Brain pericyte (primary cell): ENCODE measurements around the gene ENTPD1.
A peak's percentile ranks its signal among the peaks of the same experiment; 100 is the strongest.
"Not testable (repeated sequence)": the region's sequence is repeated elsewhere in the genome, so short reads cannot be mapped to it uniquely, and the experiment has no call there.

Experiments
- DNase-seq: peaks from one replicate; pipeline ENCODE4 v3.0.0-alpha.2; 2012; ENCODE audit warnings: low read depth, low spot score

Gene ENTPD1

DNA sequence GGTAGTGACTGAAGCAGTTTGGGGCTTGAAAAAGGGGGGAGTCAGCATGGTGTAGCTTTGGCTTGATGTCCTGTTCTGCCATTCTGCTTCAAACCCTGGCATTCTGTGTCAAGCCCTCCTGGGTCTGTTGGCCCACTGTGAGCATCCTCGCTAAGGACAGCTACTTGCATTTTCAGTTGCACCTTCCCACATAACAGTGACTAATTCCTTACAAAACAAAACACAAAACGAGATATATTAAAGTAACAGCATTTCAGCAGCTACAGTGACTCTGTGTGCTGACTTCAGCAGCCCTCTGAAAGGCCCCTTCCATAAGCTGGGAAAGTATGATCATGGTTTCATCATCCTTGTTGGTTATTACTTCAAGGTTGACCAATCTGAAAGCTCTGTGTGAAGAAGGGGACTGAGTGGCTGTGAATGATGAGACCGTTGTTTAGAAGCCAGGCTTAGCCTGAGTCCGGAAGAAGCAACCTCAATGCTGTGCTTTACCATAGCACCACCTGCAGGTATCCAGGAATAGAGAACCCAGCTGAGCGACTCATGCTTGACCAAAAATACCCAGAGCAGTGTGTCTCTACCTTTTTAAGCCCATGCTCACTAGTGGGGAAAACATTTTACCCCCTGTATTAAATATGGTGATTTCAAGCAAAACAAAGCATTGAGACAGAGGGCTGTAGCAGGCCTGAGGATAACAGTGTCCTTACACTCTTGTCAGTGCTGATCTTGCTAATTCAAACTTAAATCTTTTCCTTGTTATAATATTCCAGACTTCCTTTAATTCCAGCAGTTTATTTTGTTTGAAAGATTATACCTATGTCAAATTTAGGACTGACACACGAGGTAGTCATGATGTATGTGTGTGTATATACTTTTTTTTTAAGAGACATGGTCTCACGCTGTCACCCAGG, 109.2 kb downstream of the ENTPD1 start:
- no peak for DNase-seq

DNA sequence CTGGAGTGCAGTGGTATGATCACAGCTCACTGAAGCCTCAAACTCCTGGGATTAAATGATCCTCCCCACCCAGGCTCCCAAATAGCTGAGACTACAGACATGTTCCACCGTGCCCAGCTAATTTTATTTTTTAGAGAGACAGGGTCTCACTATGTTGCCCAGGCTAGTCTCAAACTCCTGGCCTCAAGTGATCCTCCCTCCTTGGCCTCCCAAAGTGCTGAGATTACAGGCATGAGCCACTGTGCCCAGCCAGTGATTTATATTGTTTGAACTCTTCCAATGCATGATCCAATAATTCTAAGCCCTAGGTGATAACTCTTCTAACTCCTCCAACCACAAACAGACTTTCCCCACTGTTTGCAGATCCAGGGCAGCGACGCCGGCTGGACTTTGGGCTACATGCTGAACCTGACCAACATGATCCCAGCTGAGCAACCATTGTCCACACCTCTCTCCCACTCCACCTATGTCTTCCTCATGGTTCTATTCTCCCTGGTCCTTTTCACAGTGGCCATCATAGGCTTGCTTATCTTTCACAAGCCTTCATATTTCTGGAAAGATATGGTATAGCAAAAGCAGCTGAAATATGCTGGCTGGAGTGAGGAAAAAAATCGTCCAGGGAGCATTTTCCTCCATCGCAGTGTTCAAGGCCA, 110.0 kb downstream of the ENTPD1 start:
- no peak for DNase-seq

DNA sequence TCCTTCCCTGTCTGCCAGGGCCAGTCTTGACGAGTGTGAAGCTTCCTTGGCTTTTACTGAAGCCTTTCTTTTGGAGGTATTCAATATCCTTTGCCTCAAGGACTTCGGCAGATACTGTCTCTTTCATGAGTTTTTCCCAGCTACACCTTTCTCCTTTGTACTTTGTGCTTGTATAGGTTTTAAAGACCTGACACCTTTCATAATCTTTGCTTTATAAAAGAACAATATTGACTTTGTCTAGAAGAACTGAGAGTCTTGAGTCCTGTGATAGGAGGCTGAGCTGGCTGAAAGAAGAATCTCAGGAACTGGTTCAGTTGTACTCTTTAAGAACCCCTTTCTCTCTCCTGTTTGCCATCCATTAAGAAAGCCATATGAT, 110.5 kb downstream of the ENTPD1 start:
- DNase-seq, result no peak

DNA sequence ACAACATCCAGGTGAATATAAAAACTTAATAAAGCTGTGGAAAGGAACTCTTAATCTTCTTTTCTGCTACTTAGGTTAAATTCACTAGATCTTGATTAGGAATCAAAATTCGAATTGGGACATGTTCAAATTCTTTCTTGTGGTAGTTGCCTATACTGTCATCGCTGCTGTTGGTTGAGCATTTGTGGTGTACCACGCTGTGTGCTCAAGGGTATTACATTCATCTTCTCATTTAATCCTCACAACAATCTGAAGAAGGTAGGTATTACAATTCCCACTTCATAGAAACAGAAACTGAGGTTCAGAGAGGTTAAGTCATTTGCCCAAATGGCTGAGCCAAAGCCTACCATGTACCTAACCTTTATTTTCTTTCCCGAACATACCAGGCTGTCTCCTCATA, 111.9 kb downstream of the ENTPD1 start:
- DNase-seq, result no peak

DNA sequence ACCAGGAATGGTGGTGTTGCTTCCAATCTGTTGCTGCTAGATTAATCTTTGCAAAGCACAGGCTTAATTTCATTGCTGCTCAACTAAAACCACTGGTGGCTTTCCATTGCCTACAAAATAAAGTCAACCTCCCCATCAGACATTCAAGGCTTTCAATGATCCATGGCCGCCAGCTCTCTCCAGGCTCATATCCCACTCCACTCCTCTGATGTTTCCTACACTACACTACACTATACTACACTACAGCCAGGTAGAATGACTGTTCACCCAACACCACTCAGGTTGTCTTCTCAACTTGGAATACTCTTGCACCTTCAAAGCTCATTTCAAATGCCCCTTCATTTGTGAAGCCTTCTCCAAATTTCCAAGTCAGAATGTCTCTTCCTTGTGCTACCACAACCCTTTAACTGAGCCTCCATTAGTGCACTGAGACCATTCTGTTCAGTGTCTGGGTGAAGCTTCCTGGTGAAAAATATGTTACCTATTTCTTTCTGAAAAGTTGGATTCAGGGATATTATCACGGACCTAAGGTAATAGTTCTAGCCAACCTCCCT, 116.3 kb downstream of the ENTPD1 start:
- DNase-seq, result no peak

DNA sequence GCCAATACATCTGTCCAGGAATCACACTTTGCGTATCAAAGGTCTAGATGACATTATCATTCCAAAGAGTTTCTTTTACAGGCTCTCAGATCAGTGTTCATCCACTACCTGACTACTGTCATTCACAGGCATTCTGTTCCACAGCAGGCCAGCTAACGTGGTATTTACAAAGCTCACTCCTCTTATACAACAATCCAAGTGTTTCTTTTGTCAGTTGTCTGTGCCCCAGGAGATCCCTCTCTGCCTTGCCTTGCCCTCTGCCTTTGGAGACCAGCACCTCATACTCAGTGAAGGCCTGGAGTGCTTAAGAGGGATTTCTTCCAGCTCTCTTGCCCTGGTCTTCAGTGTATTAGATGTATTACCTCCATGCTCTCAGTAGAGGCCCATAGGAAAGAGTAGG, 117.2 kb downstream of the ENTPD1 start:
- DNase-seq, result no peak

DNA sequence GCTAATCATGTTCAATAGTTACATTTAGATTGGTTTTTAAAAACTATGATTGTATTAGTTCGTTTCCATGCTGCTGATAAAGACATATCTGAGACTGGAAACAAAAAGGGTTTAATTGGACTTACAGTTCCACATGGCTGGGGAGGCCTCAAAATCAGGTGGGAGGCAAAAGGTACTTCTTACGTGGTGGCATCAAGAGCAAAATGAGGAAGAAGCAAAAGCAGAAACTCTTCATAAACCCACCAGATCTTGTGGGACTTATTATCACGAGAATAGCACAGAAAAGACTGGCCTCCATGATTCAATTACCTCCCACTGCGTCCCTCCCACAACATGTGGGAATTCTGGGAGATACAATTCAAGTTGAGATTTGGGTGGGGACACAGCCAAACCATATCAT, 117.7 kb downstream of the ENTPD1 start:
- DNase-seq, result no peak

DNA sequence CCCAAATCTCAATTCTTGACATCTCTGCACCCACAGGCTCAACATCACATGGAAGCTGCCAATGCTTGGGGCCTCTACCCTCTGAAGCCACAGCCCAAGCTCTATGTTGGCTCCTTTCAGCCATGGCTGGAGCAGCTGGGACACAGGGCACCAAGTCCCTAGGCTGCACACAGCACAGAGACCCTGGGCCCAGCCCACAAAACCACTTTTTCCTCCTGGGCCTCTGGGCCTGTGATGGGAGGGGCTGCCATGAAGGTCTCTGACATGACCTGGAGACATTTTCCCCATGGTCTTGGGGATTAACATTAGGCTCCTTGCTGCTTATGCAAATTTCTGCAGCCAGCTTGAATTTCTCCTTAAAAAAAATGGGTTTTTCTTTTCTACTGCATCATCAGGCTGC, 118.8 kb downstream of the ENTPD1 start:
- DNase-seq, result not testable (repeated sequence)

DNA sequence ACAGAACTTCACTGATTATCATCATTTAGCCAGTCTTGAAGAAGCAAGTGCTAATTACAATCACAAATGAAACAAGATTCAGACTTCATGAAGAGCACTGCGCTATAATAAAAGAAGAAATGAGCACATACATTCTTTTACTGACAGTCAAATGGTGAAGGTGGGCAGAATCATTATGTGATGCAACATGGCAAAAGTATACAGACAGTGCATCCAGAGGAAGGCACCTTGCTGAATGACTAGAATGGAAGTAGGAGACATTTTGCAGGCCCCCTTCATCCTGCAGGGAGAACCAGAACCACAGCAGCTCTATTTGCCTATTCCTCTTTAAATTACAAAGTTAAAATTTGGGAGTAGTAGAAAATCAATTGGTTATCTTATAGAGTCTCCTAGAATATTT, 120.8 kb downstream of the ENTPD1 start:
- DNase-seq, result no peak

DNA sequence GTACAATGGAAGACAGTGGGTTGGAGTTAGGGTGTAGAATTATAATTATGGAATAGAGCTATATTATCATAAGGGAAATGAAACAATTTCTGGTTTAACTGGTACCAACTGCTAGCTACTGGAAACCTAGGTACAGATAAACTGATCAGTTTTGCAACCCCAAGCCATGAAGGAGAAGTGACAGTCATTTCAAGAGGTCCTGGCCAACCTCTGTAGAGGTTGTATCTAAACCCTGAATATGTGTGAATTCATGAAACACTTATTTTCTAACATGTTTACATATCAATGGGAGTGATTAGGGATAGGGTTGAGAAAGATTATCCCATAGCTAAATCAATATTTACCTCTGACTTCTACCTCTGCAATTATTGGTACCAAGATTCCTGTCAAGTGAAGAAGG, 121.9 kb downstream of the ENTPD1 start:
- DNase-seq, result no peak

DNA sequence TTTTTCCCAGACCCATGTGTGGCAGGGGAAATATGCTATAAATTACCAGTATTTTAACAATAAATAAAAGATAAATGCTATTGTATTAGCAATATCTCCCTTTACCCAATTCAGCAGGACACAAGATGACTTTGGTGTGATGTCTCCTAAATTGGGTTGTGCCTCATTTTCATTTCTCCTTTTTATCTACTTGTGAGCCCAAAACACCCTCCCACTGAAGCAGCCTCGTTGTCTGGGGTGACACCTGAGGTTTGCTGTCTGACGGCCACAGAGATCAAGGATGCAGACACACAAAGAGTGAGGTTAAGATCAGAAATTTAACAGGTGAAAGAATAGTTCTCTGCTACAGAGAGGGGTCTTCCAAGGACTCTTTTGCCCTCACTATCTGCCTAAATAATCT, 124.7 kb downstream of the ENTPD1 start:
- no peak for DNase-seq

DNA sequence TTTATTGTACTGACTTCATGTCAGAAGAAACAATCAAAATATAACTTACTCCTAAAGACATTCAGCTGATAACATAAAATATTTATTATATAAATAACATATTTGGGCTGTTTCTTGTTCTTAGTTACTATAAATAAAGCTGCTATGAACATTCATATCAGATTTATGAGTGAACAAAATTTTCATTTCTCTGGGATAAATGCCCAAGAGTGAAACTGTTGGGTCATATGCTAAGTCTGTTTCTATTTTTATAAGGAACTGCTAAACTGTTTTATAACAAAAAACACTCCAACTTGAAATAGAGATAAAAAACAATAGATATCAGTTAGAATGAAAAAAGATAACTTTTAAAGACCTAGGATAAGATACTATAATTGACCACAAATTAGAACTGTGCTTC, 125.4 kb downstream of the ENTPD1 start:
- no peak for DNase-seq

DNA sequence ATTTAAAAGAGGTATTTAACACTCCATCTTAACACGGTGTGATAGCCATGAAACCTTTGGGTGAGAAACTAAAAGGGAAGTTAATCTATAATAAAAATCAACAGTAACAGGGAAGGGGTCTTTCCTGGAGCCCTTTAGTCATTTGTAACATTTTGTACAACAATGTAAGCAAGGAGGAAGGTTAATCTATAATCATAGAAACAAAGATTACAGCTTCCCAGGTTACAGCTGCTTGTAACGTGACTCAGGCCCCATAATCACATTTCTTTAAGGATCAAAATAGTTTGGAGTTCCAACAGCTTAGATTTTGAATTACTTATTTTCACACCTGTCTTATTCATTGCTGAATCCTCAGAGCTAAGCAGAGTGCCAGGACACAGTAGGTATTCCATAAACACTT, 133.9 kb downstream of the ENTPD1 start:
- no peak for DNase-seq

DNA sequence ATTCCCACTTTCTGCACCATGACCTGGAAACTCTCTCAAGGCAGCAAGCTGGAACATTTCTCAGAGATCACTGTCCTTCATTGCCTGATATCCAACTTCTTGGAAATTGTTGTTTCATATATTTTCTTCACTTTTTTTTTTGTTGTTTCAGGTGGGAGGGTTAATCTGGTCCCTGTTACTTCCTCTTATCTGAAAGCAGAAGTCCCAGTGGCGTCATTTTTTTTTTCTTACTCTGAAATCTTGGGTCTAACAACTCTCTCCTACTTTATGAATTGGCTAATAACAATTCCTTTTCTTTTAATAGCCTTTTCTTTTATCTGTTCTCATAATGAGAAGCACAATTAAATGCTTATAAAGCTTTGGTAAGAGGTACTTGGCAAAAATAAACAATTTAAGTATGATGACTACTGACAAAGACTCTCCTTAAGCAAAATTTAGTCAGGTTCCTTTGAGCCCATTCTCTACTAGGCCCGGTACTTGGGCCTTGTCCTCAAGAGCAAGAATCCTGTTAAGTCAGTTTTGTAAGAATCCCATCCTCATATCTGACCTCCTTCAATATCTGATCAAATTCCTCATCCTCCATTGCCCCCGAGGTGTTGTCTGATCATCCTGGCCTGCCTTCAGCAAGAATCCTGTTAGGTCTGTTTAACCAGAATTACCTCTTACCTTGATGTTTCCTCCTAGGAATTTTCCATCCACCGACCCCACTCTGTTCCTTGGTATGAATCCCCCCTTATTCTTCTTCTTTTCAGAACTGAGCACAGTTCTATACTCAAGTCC, 140.3 kb downstream of the ENTPD1 start:
- DNase-seq, result no peak

DNA sequence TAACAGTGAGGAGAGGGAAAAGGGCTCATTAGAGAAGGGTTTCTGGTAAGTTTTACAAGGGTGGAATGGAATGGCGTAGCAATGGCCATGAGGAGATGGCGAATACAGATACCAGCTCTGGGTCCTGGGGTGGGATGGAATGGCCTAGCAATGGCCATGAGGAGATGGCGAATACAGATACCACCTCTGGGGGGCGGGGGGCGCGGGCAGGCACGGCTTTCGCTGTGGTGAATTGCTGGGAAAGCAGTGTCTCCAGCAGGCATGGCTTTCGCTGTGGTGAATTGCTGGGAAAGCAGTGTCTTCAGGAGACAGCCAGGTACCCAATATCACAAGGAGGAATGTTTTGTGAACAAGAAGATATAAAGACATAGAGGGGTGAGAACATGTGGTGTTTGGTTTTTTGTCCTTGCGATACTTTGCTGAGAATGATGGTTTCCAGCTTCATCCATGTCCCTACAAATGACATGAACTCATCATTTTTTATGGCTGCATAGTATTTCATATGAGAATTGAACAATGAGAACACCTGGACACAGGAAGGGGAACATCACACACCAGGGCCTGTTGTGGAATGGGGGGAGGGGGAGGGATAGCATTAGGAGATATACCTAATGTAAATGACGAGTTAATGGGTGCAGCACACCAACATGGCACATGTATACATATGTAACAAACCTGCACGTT, 150.1 kb downstream of the ENTPD1 start:
- not testable (repeated sequence) for DNase-seq

DNA sequence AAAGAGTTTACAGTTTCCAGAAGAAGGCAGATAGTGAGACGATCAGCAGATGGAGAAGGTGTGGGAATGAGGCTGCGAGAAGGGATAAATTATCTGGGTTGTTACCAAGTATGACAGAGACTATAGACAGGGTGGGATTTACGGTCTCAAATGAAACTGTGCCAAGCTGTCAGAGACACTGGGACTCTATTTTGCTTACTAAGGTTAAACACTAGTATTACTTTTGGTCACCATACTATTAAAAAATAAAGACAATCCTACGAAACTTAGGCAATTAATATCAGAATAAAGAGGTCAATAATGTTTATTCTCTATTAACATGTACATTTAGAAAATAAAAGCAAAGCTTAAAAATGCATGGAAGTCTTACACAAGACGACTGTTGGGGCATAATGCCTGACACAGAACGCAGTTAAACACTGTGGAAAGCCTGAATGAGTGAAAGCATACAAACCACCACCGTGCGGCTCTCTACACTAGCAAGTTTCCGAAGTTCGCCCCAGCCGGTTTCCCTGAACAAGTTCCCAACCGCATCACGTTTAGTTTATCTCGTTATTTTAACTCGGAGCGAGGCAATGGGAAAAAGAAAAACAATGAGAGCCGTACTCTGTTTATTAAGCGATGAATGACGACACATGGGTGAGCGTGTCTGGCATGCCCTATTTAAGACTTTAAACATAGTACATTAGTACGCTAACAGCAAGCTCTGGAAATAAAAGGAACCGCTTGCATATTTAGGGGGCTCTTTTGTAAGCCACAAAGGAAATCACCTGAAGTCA, 150.9 kb downstream of the ENTPD1 start:
- DNase-seq, result no peak

DNA sequence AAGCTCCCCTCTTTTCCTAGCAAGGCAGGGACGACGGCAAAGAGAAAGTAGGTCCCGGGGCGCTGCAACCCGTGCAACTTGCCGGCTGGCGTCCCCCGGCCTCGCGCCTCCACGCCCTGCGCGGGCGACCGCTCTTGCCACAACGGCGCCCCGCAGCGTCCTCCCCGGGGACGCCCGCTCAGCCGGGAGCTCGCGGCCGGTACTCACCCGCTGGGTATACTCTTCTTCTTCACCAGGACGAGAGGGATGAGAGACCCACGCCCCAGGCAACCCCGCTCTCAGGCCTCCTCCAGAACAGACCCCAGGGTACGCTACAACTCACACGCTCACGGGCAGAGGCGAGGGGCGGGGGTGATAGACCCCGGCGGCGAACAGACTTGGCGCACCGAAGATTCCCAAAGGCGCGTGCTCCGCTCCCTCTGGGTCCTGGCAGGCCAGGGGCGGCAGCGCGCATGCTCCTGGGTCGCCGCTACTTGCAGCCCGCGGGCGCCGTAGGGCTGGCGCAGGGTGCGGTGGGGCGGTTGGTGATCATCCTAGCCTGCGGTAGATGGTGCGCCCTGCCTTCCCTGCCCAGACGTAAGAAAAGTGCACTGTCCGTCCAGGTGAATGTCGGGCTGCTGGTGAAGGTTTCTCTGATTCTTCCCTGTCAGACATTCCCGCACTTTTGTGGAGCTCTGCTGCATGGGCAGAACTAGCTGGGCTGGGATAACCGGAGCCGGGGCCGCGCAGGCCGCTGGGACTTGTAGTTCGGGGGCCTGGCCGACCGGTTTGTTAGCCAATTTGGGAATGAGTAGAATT, 151.7 kb downstream of the ENTPD1 start, which contains the start of gene CC2D2B:
CC2D2B (plus strand) TSS at position 520 of the 798 bp plus-strand sequence. CDS start 3,349 bp downstream, outside the sequence.
- DNase-seq, result peak; percentile 50

DNA sequence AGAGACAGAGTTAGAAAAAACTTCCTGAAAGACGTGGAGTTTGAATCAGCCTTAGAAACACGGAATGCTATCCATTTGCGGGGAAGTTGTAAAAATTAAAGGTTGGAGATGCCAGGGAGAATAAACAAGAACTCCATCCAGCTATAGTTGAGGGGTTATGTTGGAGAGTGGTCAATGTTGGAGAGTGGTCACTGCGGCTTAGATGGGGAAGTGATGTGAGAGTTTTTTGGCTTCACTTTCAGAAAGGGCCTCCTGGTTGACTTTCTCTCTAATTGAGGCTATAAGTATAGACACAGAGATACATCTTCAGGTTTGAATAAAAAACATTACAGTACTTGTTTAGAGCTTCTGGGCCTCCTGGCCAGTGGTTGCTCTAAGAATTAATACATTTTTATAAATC, 152.5 kb downstream of the ENTPD1 start:
- no peak for DNase-seq

DNA sequence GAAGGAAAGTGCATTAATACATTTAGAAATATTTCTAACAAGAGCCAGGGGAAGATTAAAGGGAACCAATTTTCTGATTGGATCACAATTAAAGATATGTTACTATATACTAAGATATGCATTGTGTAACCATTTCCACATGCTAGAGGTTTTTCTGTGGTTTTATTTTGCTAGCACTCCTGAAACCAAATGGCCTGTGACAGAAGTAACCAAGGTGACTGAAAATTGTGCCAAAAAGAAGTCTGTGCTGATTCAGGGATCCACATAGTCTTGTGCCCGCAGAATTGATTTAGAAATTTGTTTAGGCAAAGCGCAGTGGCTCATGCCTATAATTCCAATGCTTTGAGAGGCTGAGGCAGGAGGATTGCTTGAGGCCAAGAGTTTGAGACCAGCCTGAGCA, 153.6 kb downstream of the ENTPD1 start:
- no peak for DNase-seq

DNA sequence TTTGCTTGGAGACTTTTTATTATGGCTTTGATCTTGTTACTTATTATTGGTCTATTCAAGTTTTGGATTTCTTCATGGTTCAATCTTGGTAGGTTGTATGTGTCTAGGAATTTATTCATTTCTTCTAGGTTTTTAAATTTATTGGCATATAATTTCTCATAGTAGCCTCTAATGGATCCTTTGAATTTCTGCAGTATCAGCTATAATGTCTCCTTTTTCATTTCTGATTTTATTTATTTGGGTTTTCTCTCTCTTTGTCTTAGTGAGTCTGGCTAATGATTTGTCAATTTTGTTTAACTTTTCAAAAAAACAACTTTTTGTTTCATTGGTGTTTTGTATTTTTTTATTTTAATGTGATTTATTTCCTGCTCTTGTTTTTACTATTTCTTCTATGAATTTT, 160.1 kb downstream of the ENTPD1 start:
- not testable (repeated sequence) for DNase-seq
